ENCODE results near the gene MALRD1. TPM values are rescaled to one million over a fixed set of nuclear protein-coding genes. Genes with fewer than 3 reads are reported as not detected.

The MALRD1 gene
- total RNA-seq, 4 donors from 2014 or later = 0.75 to 2.4 (median 0.82) TPM; not detected in 1

- no peak overlapping the region for H3K27ac ChIP-seq
- no peak overlapping the region for H3K4me3 ChIP-seq
- H3K4me1 ChIP-seq = peaks cover 0 to 9% (median 0%) of the 10 kb centered on the region in 4 donors
- H3K9me3 ChIP-seq = no peaks in the 10 kb centered on the region
- intact Hi-C loops (cut with DNase I; ENCODE audit: low total_unique reads) = no loop called here
- DNase-seq = no peak
- no peak for TF ChIP-seq POLR2A (IDR thresholded peaks at IDR 0.05)
- TF ChIP-seq CTCF (IDR thresholded peaks at IDR 0.05) = no peak
- no peak for TF ChIP-seq POLR2AphosphoS5 (IDR thresholded peaks at IDR 0.05)
- TF ChIP-seq EP300 (IDR thresholded peaks at IDR 0.05; ENCODE audit: low read depth) = no peak
- H3K27me3 ChIP-seq = no peaks in the 10 kb centered on the region
- in situ Hi-C loops (cut with MboI; ENCODE audit: low pct_ligation_motif_present in 1 of 4, low pct_unique_long_range_greater_than_20kb in 1 of 4, low sequenced_read_pairs in 3 of 4) = no loop called here
- H3K36me3 ChIP-seq = no peaks in the 10 kb centered on the region
These were observed 34.1 kb upstream of the MALRD1 start for GRCh38 chr10:19014498-19014897.

- in situ Hi-C loops (cut with MboI; ENCODE audit: low pct_ligation_motif_present in 1 of 4, low pct_unique_long_range_greater_than_20kb in 1 of 4, low sequenced_read_pairs in 3 of 4) (no loop called here), intact Hi-C loops (cut with DNase I; ENCODE audit: low total_unique reads) (no loop called here)
- H3K4me3 ChIP-seq = no peak overlapping the region
- no peak for DNase-seq
- H3K9me3 ChIP-seq = no peaks in the 10 kb centered on the region
- no peaks in the 10 kb centered on the region for H3K36me3 ChIP-seq
- 39 to 48% methylated on average over 7 of the region's 7 CpGs for WGBS, 2 donors (ENCODE audit: low coverage in 1 of 2)
- no peak for TF ChIP-seq POLR2AphosphoS5 (IDR thresholded peaks at IDR 0.05)
- TF ChIP-seq CTCF (IDR thresholded peaks at IDR 0.05) = no peak
- no peak for TF ChIP-seq POLR2A (IDR thresholded peaks at IDR 0.05)
- TF ChIP-seq EP300 (IDR thresholded peaks at IDR 0.05; ENCODE audit: low read depth) = no peak
- H3K4me1 ChIP-seq = peaks cover 0 to 9% (median 0%) of the 10 kb centered on the region in 4 donors
- no peak overlapping the region for H3K27ac ChIP-seq
- H3K27me3 ChIP-seq = no peaks in the 10 kb centered on the region
These were observed 31.3 kb upstream of the MALRD1 start for GRCh38 chr10:19017116-19017890.

- in situ Hi-C loops (cut with MboI; ENCODE audit: low pct_ligation_motif_present in 1 of 4, low pct_unique_long_range_greater_than_20kb in 1 of 4, low sequenced_read_pairs in 3 of 4) (no loop called here), intact Hi-C loops (cut with DNase I; ENCODE audit: low total_unique reads) (no loop called here)
- Histone ChIP-seq H3K36me3 (no peaks in the 10 kb centered on the region), H3K4me3 (no peak overlapping the region), H3K27me3 (no peaks in the 10 kb centered on the region), H3K4me1 (peaks cover 0 to 9% (median 0%) of the 10 kb centered on the region in 4 donors), H3K9me3 (no peaks in the 10 kb centered on the region), H3K27ac (no peak overlapping the region)
- no peak for DNase-seq
- WGBS, 2 donors (ENCODE audit: low coverage in 1 of 2) = 60 to 70% methylated on average over 2 of the region's 2 CpGs
- TF ChIP-seq CTCF (IDR thresholded peaks at IDR 0.05) = no peak
- no peak for TF ChIP-seq POLR2A (IDR thresholded peaks at IDR 0.05)
- no peak for TF ChIP-seq EP300 (IDR thresholded peaks at IDR 0.05; ENCODE audit: low read depth)
- TF ChIP-seq POLR2AphosphoS5 (IDR thresholded peaks at IDR 0.05) = no peak
These were observed 27.4 kb upstream of the MALRD1 start for GRCh38 chr10:19021162-19021561.

GRCh38 chr10:19024611-19025010 lies 24.0 kb upstream of the MALRD1 start:
- no peak for DNase-seq
- in situ Hi-C loops (cut with MboI; ENCODE audit: low pct_ligation_motif_present in 1 of 4, low pct_unique_long_range_greater_than_20kb in 1 of 4, low sequenced_read_pairs in 3 of 4) = no loop called here
- TF ChIP-seq POLR2A (IDR thresholded peaks at IDR 0.05) (no peak), CTCF (IDR thresholded peaks at IDR 0.05) (no peak), EP300 (IDR thresholded peaks at IDR 0.05; ENCODE audit: low read depth) (no peak), POLR2AphosphoS5 (IDR thresholded peaks at IDR 0.05) (no peak)
- no peaks in the 10 kb centered on the region for H3K36me3 ChIP-seq
- no peak overlapping the region for H3K27ac ChIP-seq
- no peaks in the 10 kb centered on the region for H3K4me1 ChIP-seq
- H3K9me3 ChIP-seq = no peaks in the 10 kb centered on the region
- no peak overlapping the region for H3K4me3 ChIP-seq
- 71 to 93% methylated on average over 2 of the region's 2 CpGs for WGBS, 2 donors (ENCODE audit: low coverage in 1 of 2)
- H3K27me3 ChIP-seq = no peaks in the 10 kb centered on the region
- intact Hi-C loops (cut with DNase I; ENCODE audit: low total_unique reads) = no loop called here
